K562 (cell line): Measurements from ENCODE around the gene MIEF2. TPM values are rescaled to one million over a fixed set of nuclear protein-coding genes. Genes with fewer than 3 reads are reported as not detected.

Experiments
- ATF1 ChIP-seq, 2 experiments: fragments of 450-650 bp in 1 of 2; IDR thresholded peaks; 2 replicates each; pipeline ENCODE4 v1.6.1; 2016; ENCODE audit warnings: missing compliant biosample characterization in 1 of 2, missing genetic modification characterization in 1 of 2
- E2F5 ChIP-seq: sonication (generic); formaldehyde crosslinking; IDR thresholded peaks from 2 replicates; pipeline ENCODE4 v1.8.0; 2022; ENCODE audit warnings: mild to moderate bottlenecking, missing genetic modification reagents
- ELF2 ChIP-seq: fragments of 250-450 bp; sonication (Bioruptor Pico); IDR thresholded peaks from 2 replicates; pipeline ENCODE4 v1.5.0; 2021; ENCODE audit warnings: mild to moderate bottlenecking
- ETV1 ChIP-seq: fragments of 450-650 bp; conservative IDR thresholded peaks from 2 replicates; pipeline ENCODE4 v1.6.1; 2016; ENCODE audit warnings: missing genetic modification characterization, control low read depth, low read depth, missing compliant biosample characterization
- FOXA1 ChIP-seq: fragments of 450-650 bp; IDR thresholded peaks from 2 replicates; pipeline ENCODE4 v1.6.1; 2016; ENCODE audit warnings: mild to moderate bottlenecking, borderline replicate concordance
- HOMEZ ChIP-seq: fragments of 250-450 bp; sonication (Bioruptor Pico); IDR thresholded peaks from 2 replicates; pipeline ENCODE4 v1.4.0; 2020; ENCODE audit warnings: mild to moderate bottlenecking, moderate library complexity
- IRF2 ChIP-seq: sonication (generic); formaldehyde crosslinking; IDR thresholded peaks from 2 replicates; pipeline ENCODE4 v1.8.1; 2022; ENCODE audit warnings: mild to moderate bottlenecking, missing genetic modification reagents
- LARP7 ChIP-seq: fragments of 450-650 bp; IDR thresholded peaks from 2 replicates; pipeline ENCODE4 v1.6.1; 2016
- MBD2 ChIP-seq: sonication (generic); IDR thresholded peaks from 2 replicates; pipeline ENCODE4 v1.6.1; 2016; ENCODE audit warnings: low read depth, borderline replicate concordance
- MCM2 ChIP-seq: fragments of 450-650 bp; IDR thresholded peaks from 2 replicates; pipeline ENCODE4 v1.6.1; 2017; ENCODE audit warnings: low read depth, mild to moderate bottlenecking
- MYBL2 ChIP-seq, 2 experiments: fragments of 450-650 bp in 1 of 2; sonication (generic) in 1 of 2; formaldehyde crosslinking in 1 of 2; IDR thresholded peaks; 2 replicates each; pipeline versions ENCODE4 v1.6.1 to v1.8.1; 2017 to 2022; ENCODE audit warnings: borderline replicate concordance in 1 of 2, inconsistent platforms in 1 of 2, low read depth in 1 of 2, mild to moderate bottlenecking in 1 of 2, missing genetic modification reagents in 1 of 2, moderate library complexity in 1 of 2
- NFATC3 ChIP-seq: fragments of 450-650 bp; IDR thresholded peaks from 2 replicates; pipeline ENCODE4 v1.6.1; 2017; ENCODE audit warnings: mild to moderate bottlenecking
- PKNOX1 ChIP-seq: fragments of 450-650 bp; IDR thresholded peaks from 2 replicates; pipeline ENCODE4 v1.6.1; 2016
- PYGO2 ChIP-seq: fragments of 450-650 bp; IDR thresholded peaks from 2 replicates; pipeline ENCODE4 v1.6.1; 2016; ENCODE audit warnings: mild to moderate bottlenecking, missing genetic modification characterization, moderate library complexity, missing compliant biosample characterization
- RBM17 ChIP-seq: fragments of 200-400 bp; formaldehyde crosslinking; IDR thresholded peaks from 2 replicates; pipeline ENCODE4 v1.6.1; 2017; ENCODE audit warnings: low read depth, mild to moderate bottlenecking, low read length, borderline replicate concordance
- RBM22 ChIP-seq: fragments of 200-400 bp; formaldehyde crosslinking; IDR thresholded peaks from 2 replicates; pipeline ENCODE4 v1.6.1; 2018; ENCODE audit warnings: low read length, low read depth; ENCODE audit not compliant: poor library complexity, severe bottlenecking
- RFX5 ChIP-seq: IDR thresholded peaks from 2 replicates; pipeline ENCODE4 v1.6.1; 2011; ENCODE audit warnings: low read depth, mild to moderate bottlenecking, improper control_type of control experiment, low read length
- SMARCA4 ChIP-seq: fragments of 450-650 bp; IDR thresholded peaks from 2 replicates; pipeline ENCODE4 v1.6.1; 2016
- SRF ChIP-seq, 2 experiments: fragments of 250-450, 450-650 bp in 1 of 2; sonication (Bioruptor Pico) in 1 of 2; sonication (generic) in 1 of 2; formaldehyde crosslinking; IDR thresholded peaks; 2 replicates each; pipeline versions ENCODE4 v1.5.0 to v1.5.1; 2020 to 2022; ENCODE audit warnings: mild to moderate bottlenecking in 1 of 2, missing genetic modification reagents in 1 of 2
- TAF15 ChIP-seq: fragments of 200-400 bp; formaldehyde crosslinking; IDR thresholded peaks from 2 replicates; pipeline ENCODE4 v1.6.1; 2017; ENCODE audit warnings: mild to moderate bottlenecking, low read depth, low read length, moderate library complexity
- TBL1XR1 ChIP-seq, 2 experiments: IDR thresholded peaks; 2 replicates each; pipeline ENCODE4 v1.6.1; 2012; ENCODE audit warnings: improper control_type of control experiment in 2 of 2, low read length in 2 of 2, mild to moderate bottlenecking in 1 of 2
- THRAP3 ChIP-seq: fragments of 450-650 bp; IDR thresholded peaks from 2 replicates; pipeline ENCODE4 v1.6.1; 2016; ENCODE audit warnings: mild to moderate bottlenecking, inconsistent platforms, borderline replicate concordance
- ZNF583 ChIP-seq: fragments of 250-450 bp; sonication (Bioruptor Pico); IDR thresholded peaks from 2 replicates; pipeline ENCODE4 v1.4.0; 2020
- ZNF584 ChIP-seq: fragments of 200-800 bp; sonication (Bioruptor generic); IDR thresholded peaks from 2 replicates; pipeline ENCODE4 v1.6.1; 2016; ENCODE audit warnings: low read depth, mild to moderate bottlenecking, missing genetic modification characterization, missing compliant biosample characterization
- ZNF668 ChIP-seq: fragments of 250-450 bp; sonication (Bioruptor Pico); IDR thresholded peaks from 2 replicates; pipeline ENCODE4 v1.8.0; 2022; ENCODE audit warnings: mild to moderate bottlenecking, inconsistent platforms
- ZNF766 ChIP-seq: fragments of 200-800 bp; sonication (Bioruptor generic); conservative IDR thresholded peaks from 2 replicates; pipeline ENCODE4 v1.6.1; 2016; ENCODE audit warnings: missing genetic modification characterization, missing compliant biosample characterization
- ZNF780A ChIP-seq: fragments of 250-450 bp; sonication (Bioruptor Pico); IDR thresholded peaks from 2 replicates; pipeline ENCODE4 v1.5.0; 2021; ENCODE audit warnings: mild to moderate bottlenecking
- polyA plus RNA-seq, 8 experiments: library from polyadenylated mRNA; depleted of rRNA in 4 of 8; stranded (reverse) in 5 of 8; unstranded in 3 of 8; fragments of >200 nt; fragmentation: Nextera tagmentation in 2 of 8; fragmentation: Illumina TruSeq in 1 of 8; extraction: Ambion mirVana in 2 of 8; extraction: Trizol in 1 of 8; gene quantifications; 2 replicates each; pipeline versions ENCODE4 v1.2.1 to v1.2.3, GENCODE V29; 2011 to 2014; ENCODE audit warnings: inconsistent platforms in 1 of 8, missing spikeins in 1 of 8
- total RNA-seq, 7 experiments: library from RNA; depleted of rRNA in 6 of 7; stranded (reverse); fragments of >200 nt in 6 of 7; fragmentation: Illumina TruSeq in 2 of 7; extraction: Trizol in 2 of 7; gene quantifications; 2 replicates each; pipeline versions ENCODE4 v1.2.1 to v1.2.3, GENCODE V29; 2011 to 2021; ENCODE audit warnings: low replicate concordance in 1 of 7

The MIEF2 gene
- total and polyA plus RNA-seq, 9 of the 15 experiments (the other 6 are each of a cell fraction or from before 2014, with no cell fraction given): 0.10 to 8.2 (median 2.4) TPM

GRCh38 chr17:18260332-18261145, at the start of gene MIEF2 (continued):
- no peak for TF ChIP-seq FOXA1
- no peak for TF ChIP-seq E2F5
- TF ChIP-seq ZNF668: no peak
- TF ChIP-seq PKNOX1: peak; percentile 99
- TF ChIP-seq MCM2: no peak
- TF ChIP-seq IRF2: no peak
- TF ChIP-seq ELF2 (CRISPR knock-in tag): no peak
- TF ChIP-seq MBD2: peak; percentile 58
- TF ChIP-seq MYBL2 (IDR thresholded peaks at IDR 0.05; ENCODE audit: low read depth): no peak
- TF ChIP-seq MYBL2 (CRISPR knock-in tag; IDR thresholded peaks at IDR 0.05; ENCODE audit: borderline replicate concordance): no peak
- no peak for TF ChIP-seq THRAP3
- TF ChIP-seq LARP7: no peak
- no peak for TF ChIP-seq RBM22
- no peak for TF ChIP-seq ZNF766 (CRISPR knock-in tag)
- TF ChIP-seq ZNF583 (CRISPR knock-in tag): no peak
- no peak for TF ChIP-seq HOMEZ (CRISPR knock-in tag)
- TF ChIP-seq PYGO2 (tag): no peak
- no peak for TF ChIP-seq ATF1 (CRISPR knock-in tag; IDR thresholded peaks at IDR 0.05)
- peak; percentile 90 for TF ChIP-seq ATF1 (tag; IDR thresholded peaks at IDR 0.05)
- TF ChIP-seq ZNF780A: no peak
- TF ChIP-seq RBM17: no peak
- TF ChIP-seq SRF (CRISPR knock-in tag; IDR thresholded peaks at IDR 0.05): no peak
- TF ChIP-seq ZNF584: no peak
- no peak for TF ChIP-seq RFX5
- TF ChIP-seq NFATC3: no peak
- TF ChIP-seq TAF15: no peak
- TF ChIP-seq ETV1: no peak
- no peak for TF ChIP-seq SMARCA4
- TF ChIP-seq TBL1XR1 (IDR thresholded peaks at IDR 0.05; ENCODE audit: low read length in 2 of 2): no peak
